HL-60 (cell line): Measurements from ENCODE around the gene SLC2A8.

ENCODE experiments used
- DNase-seq, 2 experiments: peaks; one replicate each; pipeline ENCODE4 v3.0.0-alpha.2; 2010 to 2020; ENCODE audit warnings: low read depth in 1 of 2, low spot score in 1 of 2
- H3K27ac ChIP-seq: fragments of 250-450 bp; sonication (Bioruptor Pico); replicated peaks from 2 replicates; pipeline ENCODE4 v1.5.1; 2020; ENCODE audit warnings: mild to moderate bottlenecking, moderate library complexity
- H3K27me3 ChIP-seq: fragments of 250-450 bp; sonication (Bioruptor Pico); 2 replicates; pipeline ENCODE4 v1.5.1; 2021; ENCODE audit warnings: mild to moderate bottlenecking, moderate library complexity; ENCODE audit not compliant: insufficient read depth, poor library complexity, severe bottlenecking
- H3K4me3 ChIP-seq: replicated peaks from 2 replicates; pipeline ENCODE4 v1.5.1; 2011; ENCODE audit warnings: mild to moderate bottlenecking, control low read depth, low read length; ENCODE audit not compliant: insufficient read depth
- GABPA ChIP-seq: IDR thresholded peaks from 2 replicates; pipeline ENCODE4 v1.6.1; 2012; ENCODE audit warnings: low read depth
- POLR2AphosphoS5 ChIP-seq: IDR thresholded peaks from 2 replicates; pipeline ENCODE4 v1.6.1; 2012; ENCODE audit warnings: low read depth
- SPI1 ChIP-seq: IDR thresholded peaks from 2 replicates; pipeline ENCODE4 v1.6.1; 2012; ENCODE audit warnings: low read depth, mild to moderate bottlenecking, borderline replicate concordance
- TF ChIP-seq, protein P1 (sequence below): IDR thresholded peaks from 2 replicates; pipeline ENCODE4 v1.6.1; 2012; ENCODE audit warnings: low read depth; ENCODE audit not compliant: insufficient replicate concordance
- TF ChIP-seq, protein P2 (sequence below): IDR thresholded peaks from one replicate; pipeline ENCODE4 v1.5.1; 2011; ENCODE audit warnings: low read length, control low read depth, inconsistent platforms; ENCODE audit not compliant: insufficient read depth

SLC2A8 gene

DNA sequence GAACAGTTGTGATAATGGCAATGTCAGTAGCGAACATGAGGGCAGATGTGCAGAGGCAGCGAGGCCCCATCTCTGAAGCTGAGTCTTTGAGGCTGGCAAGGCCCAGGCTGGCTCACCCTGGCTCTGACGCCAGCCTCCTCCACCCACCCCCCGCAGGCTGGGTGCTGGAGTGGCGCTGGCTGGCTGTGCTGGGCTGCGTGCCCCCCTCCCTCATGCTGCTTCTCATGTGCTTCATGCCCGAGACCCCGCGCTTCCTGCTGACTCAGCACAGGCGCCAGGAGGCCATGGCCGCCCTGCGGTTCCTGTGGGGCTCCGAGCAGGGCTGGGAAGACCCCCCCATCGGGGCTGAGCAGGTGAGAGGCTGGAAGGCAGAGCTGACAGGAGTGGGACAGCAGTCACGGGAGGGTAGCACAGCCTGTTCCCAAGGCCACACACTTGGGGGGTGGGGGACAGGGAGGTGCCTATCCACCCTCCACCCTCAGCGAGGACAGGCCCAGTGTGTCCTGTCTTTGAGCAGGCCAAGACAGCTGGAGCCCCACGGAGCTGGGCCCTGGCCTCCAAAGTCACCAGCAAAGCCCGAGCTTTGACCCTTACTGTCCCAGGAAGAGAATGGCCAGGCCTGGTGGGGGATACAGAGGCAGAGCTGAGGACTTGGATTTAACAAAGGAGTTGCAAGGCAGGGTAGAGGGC is 5.6 kb downstream of the SLC2A8 start:
- TF ChIP-seq, protein P1, sequence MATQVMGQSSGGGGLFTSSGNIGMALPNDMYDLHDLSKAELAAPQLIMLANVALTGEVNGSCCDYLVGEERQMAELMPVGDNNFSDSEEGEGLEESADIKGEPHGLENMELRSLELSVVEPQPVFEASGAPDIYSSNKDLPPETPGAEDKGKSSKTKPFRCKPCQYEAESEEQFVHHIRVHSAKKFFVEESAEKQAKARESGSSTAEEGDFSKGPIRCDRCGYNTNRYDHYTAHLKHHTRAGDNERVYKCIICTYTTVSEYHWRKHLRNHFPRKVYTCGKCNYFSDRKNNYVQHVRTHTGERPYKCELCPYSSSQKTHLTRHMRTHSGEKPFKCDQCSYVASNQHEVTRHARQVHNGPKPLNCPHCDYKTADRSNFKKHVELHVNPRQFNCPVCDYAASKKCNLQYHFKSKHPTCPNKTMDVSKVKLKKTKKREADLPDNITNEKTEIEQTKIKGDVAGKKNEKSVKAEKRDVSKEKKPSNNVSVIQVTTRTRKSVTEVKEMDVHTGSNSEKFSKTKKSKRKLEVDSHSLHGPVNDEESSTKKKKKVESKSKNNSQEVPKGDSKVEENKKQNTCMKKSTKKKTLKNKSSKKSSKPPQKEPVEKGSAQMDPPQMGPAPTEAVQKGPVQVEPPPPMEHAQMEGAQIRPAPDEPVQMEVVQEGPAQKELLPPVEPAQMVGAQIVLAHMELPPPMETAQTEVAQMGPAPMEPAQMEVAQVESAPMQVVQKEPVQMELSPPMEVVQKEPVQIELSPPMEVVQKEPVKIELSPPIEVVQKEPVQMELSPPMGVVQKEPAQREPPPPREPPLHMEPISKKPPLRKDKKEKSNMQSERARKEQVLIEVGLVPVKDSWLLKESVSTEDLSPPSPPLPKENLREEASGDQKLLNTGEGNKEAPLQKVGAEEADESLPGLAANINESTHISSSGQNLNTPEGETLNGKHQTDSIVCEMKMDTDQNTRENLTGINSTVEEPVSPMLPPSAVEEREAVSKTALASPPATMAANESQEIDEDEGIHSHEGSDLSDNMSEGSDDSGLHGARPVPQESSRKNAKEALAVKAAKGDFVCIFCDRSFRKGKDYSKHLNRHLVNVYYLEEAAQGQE = no peak
- no peak for TF ChIP-seq SPI1
- TF ChIP-seq, protein P2, sequence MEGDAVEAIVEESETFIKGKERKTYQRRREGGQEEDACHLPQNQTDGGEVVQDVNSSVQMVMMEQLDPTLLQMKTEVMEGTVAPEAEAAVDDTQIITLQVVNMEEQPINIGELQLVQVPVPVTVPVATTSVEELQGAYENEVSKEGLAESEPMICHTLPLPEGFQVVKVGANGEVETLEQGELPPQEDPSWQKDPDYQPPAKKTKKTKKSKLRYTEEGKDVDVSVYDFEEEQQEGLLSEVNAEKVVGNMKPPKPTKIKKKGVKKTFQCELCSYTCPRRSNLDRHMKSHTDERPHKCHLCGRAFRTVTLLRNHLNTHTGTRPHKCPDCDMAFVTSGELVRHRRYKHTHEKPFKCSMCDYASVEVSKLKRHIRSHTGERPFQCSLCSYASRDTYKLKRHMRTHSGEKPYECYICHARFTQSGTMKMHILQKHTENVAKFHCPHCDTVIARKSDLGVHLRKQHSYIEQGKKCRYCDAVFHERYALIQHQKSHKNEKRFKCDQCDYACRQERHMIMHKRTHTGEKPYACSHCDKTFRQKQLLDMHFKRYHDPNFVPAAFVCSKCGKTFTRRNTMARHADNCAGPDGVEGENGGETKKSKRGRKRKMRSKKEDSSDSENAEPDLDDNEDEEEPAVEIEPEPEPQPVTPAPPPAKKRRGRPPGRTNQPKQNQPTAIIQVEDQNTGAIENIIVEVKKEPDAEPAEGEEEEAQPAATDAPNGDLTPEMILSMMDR = no peak
- TF ChIP-seq GABPA = no peak
- TF ChIP-seq POLR2AphosphoS5 = no peak
- no peak overlapping the region for H3K4me3 ChIP-seq
- H3K27me3 ChIP-seq = no peaks in the 10 kb centered on the region
- no peak for DNase-seq
- no peak overlapping the region for H3K27ac ChIP-seq

DNA sequence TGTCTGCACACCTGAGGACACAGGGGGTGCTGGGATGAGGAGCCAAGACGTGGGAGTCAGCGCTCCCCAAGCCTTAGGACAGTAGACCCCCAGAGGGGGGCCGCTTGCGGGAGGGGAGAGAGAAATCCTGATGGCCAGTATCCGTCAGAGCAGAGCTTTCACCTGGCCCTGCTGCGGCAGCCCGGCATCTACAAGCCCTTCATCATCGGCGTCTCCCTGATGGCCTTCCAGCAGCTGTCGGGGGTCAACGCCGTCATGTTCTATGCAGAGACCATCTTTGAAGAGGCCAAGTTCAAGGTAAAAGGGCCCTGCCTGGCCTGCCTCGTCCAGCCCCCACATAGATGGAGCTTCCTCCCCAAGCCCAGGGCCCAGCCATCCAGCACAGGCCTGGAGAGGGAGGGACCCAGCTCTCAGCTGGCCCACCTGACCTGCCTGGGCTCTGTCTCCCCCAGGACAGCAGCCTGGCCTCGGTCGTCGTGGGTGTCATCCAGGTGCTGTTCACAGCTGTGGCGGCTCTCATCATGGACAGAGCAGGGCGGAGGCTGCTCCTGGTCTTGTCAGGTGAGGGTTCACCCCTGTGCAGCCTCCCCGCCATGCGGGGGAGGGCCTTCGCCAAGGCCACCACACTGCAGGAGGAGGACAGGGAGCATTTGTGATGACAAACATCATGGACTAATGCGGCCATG is 6.7 kb downstream of the SLC2A8 start:
- H3K4me3 ChIP-seq = no peak overlapping the region
- no peak for DNase-seq
- H3K27ac ChIP-seq = no peak overlapping the region
- H3K27me3 ChIP-seq = no peaks in the 10 kb centered on the region
- TF ChIP-seq GABPA (no peak), SPI1 (no peak)

DNA sequence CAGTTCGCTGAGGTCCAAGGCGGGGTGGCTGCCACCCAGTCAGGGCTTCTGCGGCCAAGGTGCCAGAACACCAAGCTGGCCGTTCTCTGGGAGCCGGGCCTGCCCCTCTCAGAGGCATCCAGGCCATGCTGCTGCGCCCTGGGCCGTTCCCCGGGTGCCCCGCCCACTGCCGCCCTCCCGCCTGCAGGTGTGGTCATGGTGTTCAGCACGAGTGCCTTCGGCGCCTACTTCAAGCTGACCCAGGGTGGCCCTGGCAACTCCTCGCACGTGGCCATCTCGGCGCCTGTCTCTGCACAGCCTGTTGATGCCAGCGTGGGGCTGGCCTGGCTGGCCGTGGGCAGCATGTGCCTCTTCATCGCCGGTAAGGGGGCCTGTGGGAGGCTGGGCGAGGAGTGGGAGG is 7.7 kb downstream of the SLC2A8 start:
- TF ChIP-seq, protein P2 = no peak

DNA sequence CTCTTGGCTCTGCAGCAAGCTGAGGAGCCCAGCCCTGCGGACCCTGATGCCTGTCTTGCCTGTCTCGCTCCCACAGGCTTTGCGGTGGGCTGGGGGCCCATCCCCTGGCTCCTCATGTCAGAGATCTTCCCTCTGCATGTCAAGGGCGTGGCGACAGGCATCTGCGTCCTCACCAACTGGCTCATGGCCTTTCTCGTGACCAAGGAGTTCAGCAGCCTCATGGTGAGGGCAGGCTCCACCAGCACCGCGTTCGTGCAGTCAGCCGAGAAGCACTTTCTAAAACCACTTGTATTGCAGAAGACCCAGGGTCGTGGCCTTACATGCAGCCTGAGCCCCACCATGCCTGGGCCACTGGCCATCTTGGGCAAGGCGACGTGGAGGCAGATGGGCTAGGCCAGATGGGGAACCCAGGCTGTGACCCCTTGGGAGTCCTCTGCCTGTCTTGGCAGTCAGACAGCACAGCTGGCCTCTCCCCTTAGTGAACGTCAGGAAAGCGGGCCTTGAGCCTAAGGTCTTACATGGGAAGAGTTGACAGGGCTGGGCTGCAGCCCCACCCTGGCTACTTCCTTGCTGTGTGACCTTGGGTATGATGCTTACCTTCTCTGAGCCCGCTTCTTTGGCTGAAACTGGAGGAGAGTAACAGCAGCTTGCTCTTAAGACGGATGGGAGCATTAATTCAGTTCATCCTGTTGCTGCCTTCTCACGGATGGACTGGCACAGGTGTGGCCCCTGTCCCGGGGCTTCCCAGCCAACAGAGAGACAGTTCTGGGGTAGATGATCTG is 8.6 kb downstream of the SLC2A8 start:
- no peaks in the 10 kb centered on the region for H3K27me3 ChIP-seq
- TF ChIP-seq POLR2AphosphoS5 (no peak), GABPA (no peak), SPI1 (no peak)
- TF ChIP-seq, protein P2 = no peak
- TF ChIP-seq, protein P1 = no peak
- no peak overlapping the region for H3K4me3 ChIP-seq
- no peak for DNase-seq
- no peak overlapping the region for H3K27ac ChIP-seq

More for the DNA sequence above, 7.7 kb downstream of the SLC2A8 start:
- no peak overlapping the region for H3K27ac ChIP-seq
- no peak for DNase-seq
- no peaks in the 10 kb centered on the region for H3K27me3 ChIP-seq
- no peak overlapping the region for H3K4me3 ChIP-seq
